HG03103 (cell line): ENCODE data around the gene TGFB1.
A peak's percentile ranks its signal among the peaks of the same experiment; 100 is the strongest.
"Not testable (repeated sequence)": the region's sequence is repeated elsewhere in the genome, so short reads cannot be mapped to it uniquely, and the experiment has no call there.

ENCODE experiments used
- ATAC-seq: cut with Tn5 transposase; IDR thresholded peaks from one replicate; pipeline ENCODE4 v1.9.1; 2021; ENCODE audit warnings: low read depth; ENCODE audit not compliant: unreplicated experiment

The TGFB1 gene

GRCh38 chr19:41304706-41305483, 48.8 kb downstream of the TGFB1 start:
- no peak for ATAC-seq

- ATAC-seq = no peak
Observed at GRCh38 chr19:41303954-41304353, 49.8 kb downstream of the TGFB1 start.

GRCh38 chr19:41302624-41303351, 50.9 kb downstream of the TGFB1 start:
- ATAC-seq = no peak

GRCh38 chr19:41300555-41300954, 53.2 kb downstream of the TGFB1 start:
- ATAC-seq = no peak

GRCh38 chr19:41299755-41300089, 54.0 kb downstream of the TGFB1 start:
- no peak for ATAC-seq

GRCh38 chr19:41299046-41299754, 54.5 kb downstream of the TGFB1 start:
- ATAC-seq = no peak

- ATAC-seq = peak; percentile 15
Observed at GRCh38 chr19:41298348-41298964, 55.3 kb downstream of the TGFB1 start.

GRCh38 chr19:41297628-41298347, 55.9 kb downstream of the TGFB1 start:
- ATAC-seq = peak; percentile 49

GRCh38 chr19:41296433-41296871, 57.3 kb downstream of the TGFB1 start:
- ATAC-seq = no peak

- ATAC-seq = no peak
Observed at GRCh38 chr19:41295499-41295898, 58.2 kb downstream of the TGFB1 start.

- ATAC-seq = no peak
Observed at GRCh38 chr19:41294393-41294792, 59.3 kb downstream of the TGFB1 start.

GRCh38 chr19:41289814-41290213, 63.9 kb downstream of the TGFB1 start:
- ATAC-seq = not testable (repeated sequence)

GRCh38 chr19:41288673-41289530, 64.8 kb downstream of the TGFB1 start:
- ATAC-seq = no peak
